Frontal cortex (tissue), 4 donors: ENCODE measurements around the gene OOSP1. TPM values are rescaled to one million over a fixed set of nuclear protein-coding genes. Genes with fewer than 3 reads are reported as not detected.
"Not testable (repeated sequence)": the region's sequence is repeated elsewhere in the genome, so short reads cannot be mapped to it uniquely, and the experiment has no call there.

Experiments
- DNase-seq, 2 donors: peaks; one replicate each; pipeline ENCODE4 v3.0.0; 2012; ENCODE audit warnings: low spot score in 2 of 2
- FAIRE-seq: peaks from 2 replicates; lab custom pipeline; 2012; peaks lifted over from hg19 to GRCh38; lab: Jason Lieb, UNC
- total RNA-seq: library from RNA; depleted of rRNA; stranded (reverse); fragments of >200 nt; gene quantifications from one replicate; pipeline ENCODE4 v1.2.3, GENCODE V29; 2014
- donor health status: control.
- donor health status: control.
- donor health status: control.

Gene OOSP1, protein sequence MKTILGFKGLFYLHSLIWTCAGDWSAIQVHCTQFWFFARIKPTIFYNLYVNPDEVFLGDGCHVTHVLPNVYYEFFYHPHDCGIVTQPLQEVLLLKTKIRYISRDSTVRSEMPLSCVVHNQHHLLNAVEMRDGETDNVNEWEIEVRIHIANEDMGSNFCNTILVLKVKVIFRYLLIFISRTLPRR
- total RNA-seq, result 0.41 TPM

DNA sequence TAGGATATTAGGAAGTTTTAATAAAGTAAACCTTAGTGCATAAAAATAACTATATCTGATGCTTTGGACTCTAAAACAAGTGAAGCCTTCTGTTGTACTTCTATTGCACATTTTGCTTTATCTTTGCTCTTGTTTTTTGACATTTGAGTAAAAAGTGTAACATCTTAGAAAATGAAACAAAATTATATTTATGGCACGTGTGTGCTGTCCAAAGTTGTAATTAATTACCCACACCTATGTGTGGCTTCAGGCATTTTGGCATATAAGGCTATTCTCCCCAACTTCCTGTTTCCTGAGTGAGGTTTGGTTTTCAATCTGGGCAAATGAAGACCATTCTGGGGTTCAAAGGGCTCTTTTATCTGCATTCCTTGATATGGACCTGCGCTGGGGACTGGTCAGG, at the start of gene OOSP1:
Gene OOSP1, plus strand, starts transcription at position 301 of the 400 bp plus-strand sequence. Its CDS starts 23 bp downstream, at position 324.
- no peak for DNase-seq
- FAIRE-seq, result no peak

DNA sequence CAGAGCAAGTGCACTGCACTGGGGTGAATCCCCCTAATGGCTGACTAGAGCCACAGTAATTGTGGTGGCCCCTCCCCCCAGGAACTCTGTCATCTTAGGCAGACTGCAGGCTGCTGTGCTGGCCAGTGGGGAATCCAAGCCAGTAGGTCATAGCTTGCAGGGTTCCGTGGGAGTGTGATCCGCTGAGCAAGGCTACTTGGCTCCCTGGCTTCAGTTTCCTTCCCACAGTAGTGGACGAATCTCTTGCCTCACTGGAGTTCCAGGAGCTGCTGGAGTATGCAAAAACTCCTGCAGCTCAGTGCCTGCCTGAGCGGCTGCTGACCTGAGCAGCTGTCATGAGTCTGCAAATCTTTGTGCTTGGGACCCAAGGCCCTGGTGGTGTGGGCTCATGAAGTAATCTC, 46.5 kb upstream of the OOSP1 start:
- FAIRE-seq, result no peak
- DNase-seq, result no peak

DNA sequence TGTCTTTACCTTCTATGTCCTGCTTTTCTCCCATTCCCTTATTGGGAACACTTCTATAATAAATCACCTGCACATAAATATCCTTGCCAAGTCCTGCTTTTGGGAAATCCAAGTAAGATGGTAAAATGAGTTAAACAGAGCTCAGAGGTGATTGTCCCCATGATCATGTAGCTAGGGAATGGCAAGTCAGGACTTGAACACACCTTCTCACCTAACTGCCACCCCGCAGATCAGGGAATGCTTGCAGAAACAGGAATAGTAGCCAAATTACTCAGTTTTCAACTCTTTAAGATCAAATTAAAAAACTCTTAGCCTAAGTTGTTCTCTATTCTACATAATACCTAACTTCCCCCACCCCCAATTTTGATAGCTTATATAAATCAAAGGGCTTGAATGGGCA, 43.6 kb upstream of the OOSP1 start:
- DNase-seq (no peak), FAIRE-seq (no peak)

DNA sequence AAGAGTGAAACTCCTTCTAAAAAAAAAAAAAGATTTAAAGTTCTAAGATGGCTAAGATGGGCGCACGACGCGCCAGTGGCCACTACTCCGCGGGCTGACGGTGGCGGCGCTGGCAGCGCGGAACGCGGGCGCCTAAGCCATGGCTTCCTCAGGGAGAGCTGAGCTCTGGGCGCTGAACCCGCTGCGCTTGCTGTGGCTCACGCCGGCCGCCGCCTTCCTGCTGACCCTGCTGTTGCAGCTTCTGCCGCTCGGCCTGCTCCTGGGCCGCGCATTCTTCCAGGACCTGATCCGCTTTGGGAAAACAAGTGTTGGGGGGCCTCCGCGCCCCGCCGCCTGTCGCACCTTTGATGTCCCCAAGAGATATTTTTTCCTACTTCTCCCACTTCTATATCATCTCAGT, 40.2 kb upstream of the OOSP1 start:
- no peak for DNase-seq
- FAIRE-seq, result no peak

DNA sequence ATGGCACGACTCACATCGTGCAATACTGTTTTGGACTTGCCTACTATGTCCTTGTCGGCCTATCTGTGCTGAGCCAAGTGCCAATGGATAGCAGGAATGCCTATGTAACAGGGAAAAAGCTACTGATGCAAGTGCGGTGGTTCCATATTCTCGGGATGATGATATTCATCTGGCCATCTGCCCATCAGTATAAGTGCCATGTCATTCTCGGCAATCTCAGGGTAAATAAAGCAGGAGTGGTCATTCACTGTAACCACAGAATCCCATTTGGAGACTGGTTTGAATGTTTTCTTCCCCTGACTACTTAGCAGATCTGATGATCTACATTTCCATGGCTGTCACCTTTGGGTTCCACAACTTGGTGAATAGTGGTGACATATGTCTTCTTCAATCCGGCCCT, 39.6 kb upstream of the OOSP1 start:
- FAIRE-seq, result no peak
- DNase-seq, result no peak

DNA sequence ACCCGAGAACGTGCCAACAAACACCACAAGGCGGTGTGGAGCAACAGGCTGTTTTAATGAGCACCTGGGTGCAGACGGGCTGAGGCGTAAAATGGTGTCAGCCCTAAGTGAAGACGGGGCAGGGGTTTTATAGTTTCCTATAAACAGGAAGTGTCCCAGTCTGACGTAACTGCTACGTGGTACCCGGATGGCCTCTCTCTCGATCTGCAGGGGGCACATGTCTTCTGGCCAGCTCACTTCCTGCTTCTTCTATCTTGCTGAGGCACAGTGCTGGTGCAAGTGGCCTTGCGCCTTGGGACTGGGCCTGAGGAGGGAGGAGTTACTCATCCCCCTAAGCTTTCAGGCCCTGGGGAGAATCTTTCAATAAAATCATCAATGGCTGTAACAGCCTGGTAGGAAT, 38.7 kb upstream of the OOSP1 start:
- FAIRE-seq (no peak), DNase-seq (no peak)

DNA sequence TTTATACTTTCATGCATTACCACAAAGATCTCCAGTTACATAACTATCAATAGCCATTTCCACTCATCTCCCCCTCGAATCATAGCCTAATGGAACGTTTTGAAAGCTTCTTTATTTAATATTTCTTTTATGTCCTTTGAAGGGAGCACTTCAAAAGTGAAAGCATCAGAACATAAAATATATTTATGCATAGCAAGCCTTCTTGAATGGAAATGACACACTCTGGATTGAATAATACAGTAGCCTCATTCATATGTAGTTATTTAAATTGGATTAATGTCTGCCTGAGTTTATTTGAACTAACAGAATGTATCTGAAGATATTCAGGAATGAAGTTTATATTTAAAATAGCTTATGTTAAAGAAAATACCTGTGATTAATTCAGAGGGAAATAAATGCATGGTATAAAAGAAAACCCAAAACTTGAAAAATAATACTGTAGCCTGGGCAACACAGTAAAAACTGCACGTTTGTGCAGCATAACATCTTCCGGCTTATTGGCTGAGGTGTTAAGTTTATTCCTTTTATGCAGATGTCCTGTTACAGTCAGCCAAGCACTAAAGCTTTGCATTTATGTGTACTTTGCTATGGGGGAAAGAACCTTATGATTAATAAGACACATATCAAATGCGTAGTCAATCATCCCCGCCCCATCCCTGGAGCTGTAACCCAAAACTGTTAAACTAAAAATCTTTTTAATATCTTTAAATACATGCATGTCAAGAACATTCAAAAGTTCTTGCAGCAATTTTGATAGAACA, 37.7 kb upstream of the OOSP1 start:
- DNase-seq, result no peak
- FAIRE-seq, result no peak

DNA sequence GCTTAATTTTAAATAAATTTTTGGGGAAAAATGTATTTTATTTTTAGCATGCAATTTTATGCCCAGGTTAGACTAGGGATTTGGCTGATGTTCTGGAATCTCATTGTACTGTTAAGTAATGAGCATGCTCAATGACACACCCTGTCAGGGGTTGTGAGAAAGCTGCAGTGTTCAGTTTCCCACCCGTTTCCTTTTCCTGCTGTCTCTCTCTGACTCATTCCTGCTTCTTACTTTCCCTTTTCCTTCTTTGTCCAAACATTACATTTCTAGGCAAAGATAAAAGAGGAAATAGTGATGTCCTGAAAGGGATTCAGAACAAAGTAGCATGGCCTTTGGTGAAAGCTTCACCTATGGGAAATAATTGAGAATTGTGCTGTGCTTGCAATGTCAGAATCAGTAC, 36.9 kb upstream of the OOSP1 start:
- no peak for DNase-seq
- no peak for FAIRE-seq

DNA sequence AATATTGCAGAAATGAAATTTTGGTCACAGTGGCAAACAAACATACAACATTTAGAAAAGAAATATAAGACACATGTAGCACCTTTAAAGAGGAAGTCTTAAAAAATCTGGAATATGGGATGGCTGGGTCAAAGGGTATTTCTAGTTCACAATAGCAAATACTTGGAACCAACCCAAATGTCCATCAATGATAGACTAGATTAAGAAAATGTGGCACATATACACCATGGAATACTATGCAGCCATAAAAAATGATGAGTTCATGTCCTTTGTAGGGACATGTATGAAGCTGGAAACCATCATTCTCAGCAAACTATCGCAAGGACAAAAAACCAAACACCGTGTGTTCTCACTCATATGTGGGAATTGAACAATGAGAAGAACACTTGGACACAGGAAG, 34.7 kb upstream of the OOSP1 start:
- DNase-seq, FAIRE-seq: not testable (repeated sequence)

DNA sequence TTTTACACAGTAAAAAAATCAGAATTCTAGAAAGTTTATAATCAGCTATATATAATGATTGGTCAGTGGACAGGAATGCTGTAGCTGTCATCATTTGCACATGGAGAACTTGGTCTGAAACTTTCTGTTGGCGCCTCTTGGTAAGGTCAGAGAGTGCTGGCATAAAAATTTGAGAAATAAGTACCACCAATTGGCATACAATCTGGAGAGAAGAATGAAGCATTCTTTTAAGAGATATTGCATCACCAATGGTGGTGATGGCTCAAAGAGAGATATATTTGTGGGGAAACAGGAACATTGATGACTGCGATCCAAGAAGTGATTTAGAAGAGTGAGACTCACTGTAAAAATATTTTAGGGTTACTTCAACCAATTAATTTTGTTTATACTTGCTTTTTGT, 19.8 kb upstream of the OOSP1 start:
- DNase-seq (no peak), FAIRE-seq (no peak)

DNA sequence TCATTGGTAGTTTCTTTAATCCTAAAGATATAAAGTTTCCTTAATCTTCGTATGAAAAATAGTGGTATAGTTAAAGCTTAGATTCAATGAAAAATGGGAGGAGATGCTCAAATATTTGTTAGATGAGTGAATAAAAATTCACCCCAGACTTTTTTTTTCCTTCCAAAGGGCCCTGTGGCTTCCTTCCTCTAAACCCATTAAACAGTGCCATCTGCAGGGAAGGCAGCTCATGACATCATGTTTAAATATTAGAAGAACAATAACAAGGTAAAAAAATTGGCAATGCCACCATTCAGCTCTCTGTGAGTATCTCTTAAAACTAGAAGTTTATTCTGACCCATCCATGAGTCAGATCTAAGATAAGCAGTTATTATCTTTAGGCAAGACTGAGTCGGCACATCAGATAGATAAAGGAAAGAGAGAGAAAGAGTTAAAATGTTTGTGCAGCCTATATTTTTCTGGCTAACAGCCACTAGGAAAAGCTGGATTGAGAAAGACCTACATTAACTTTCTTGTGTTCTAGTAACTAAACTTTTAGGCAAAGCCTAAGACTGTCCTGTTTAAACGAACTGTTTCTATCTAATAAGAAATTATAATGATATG, 19.1 kb upstream of the OOSP1 start:
- DNase-seq (no peak), FAIRE-seq (no peak)

DNA sequence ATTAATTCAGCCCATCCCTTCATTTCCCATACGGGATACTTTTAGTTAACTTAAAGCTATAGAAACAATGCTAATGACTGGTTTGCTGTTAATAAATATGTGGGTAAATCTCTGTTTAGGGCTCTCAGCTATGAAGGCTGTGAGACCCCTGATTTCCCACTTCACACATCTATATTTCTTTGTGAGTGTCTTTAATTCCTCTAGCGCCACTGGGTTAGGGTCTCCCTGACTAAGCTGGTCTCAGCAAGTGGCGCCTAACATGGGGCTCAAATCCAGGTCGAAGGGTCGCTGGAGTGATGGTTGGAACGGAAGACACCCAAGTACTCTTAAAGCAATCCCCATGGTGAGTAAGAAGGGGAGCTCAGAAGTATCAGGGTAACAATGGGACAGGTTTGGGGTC, 14.4 kb upstream of the OOSP1 start:
- no peak for DNase-seq
- no peak for FAIRE-seq

DNA sequence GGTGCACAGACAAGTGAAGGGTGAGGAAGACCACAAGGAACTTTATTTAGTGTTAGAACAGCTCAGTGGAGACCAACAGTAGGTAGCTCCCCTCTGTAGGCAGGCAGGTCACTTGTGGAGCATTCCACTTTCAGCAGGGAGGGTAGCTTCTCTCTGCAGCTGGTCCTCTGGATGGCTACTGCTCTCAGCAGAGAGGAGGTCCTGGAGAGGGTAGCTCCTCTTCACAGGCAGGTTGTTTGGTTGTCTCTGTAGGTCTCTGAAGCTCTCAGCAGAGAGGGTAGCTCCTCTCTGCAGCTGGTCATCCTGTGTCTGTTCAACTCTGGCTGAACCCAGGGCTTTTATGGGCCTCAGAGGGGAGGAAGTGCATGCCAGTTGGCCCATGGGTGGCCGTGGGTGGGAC, 6.5 kb upstream of the OOSP1 start:
- no peak for FAIRE-seq
- DNase-seq, result no peak

DNA sequence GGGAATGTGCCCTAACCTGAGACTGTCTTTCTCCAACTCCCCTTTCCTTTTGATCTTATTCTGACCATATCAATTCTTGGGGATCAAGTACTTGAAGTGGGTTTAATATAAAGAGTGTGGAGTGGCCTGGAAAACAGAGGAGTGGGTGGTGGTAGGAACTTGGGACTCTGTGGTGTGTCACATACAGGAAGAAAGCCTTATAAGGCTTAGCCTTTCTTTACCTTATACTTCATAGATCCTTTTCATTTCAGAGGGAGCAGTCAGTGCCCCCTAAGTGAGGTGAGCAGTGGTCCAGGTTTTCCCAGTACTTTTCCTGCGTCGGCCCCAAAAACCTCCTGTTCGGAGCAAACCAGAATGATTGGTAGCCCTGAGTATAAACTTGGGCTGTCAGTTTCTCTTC, 486 bp downstream of the OOSP1 start:
- no peak for FAIRE-seq

DNA sequence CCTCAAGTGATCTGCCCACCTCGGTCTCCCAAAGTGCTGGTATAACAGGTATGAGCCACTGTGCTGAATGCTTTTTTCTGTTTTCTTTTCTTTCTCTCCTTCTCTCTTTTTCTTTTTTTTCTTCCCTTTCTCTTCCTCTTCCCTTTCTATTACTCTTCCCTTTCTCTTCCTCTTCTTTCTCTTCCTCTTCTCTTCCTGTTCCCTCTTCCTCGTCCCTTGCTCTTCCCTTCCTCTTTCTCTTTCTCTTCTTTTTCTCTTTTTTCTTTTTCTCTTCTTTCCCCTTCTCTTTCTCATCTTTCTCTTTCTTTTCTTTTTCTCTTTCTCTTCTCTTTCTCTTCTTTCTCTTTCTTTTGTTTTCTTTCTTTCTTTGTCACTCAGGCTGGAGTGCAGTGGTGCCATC, 1.2 kb downstream of the OOSP1 start:
- no peak for FAIRE-seq

More for the DNA sequence above, 486 bp downstream of the OOSP1 start:
- no peak for DNase-seq

DNA sequence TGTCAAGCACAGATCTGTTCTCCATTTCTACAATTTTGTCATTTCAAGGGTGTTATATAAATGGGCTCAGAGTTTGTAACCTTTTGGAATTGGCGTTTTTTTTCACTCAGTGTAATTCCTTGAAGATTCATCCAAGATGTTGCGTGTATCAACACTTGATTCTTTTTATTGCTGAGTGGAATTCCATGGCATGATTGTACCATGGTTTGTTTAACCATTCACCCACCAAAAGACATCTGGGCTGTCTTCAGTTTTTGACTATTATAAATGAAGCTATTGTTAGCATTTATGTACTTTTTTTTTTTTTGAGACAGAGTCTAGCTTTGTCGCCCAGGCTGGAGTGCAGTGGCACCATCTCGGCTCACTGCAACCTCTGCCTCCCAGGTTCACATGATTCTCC, 2.9 kb downstream of the OOSP1 start:
- no peak for DNase-seq
- FAIRE-seq, result no peak

More for the DNA sequence above, 1.2 kb downstream of the OOSP1 start:
- DNase-seq, result no peak

DNA sequence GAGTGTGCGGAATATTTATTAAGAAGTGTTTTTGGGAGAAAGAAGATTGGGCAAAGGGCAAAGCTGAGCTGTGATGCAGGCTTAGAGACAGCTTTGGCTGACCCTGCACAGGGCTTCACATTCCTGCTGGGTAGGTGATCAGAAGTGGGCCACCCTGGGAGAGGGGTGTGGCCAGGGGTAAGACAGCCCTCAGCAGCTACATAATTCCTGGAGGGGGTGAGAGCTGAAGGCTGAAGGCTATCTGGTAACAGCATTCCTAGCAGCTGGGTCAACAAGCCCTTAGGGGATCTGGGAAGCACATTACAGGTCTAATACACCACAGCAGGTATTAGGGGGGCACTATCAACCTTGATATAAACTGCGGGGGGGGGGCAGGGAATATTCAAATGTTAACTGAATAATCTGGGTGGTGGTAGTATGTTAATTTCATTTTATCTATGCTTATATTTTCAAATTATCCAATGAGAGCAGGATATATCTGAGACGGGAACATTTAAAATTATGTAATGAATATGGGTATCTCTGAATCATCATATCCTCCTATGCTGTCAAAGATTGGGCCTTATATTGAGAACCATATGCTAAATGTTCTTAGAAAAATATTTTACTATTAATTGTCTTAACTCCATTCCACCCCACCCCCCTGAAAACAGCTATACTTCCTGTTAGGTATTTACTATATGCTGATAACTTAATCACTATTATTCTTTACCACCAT, 5.9 kb downstream of the OOSP1 start:
- no peak for DNase-seq
- no peak for FAIRE-seq

DNA sequence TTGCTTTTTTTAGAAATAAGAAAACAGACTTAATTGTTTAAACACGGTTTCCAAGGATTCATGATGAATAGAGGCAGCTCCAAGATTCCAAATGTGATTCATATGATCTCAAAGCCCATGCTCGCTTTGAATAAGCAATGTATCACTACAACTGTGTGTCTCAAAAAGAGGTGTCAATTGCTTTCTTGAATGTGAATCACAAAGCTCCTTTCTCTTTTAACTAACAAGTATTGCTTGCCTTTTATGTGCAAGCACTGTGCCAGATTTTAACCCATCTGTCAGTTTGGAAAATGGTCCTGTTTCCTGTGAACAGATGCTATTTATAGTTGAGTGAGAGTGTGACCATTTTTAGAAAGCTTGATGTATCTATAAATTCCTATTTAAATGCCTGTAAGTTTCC, 6.5 kb downstream of the OOSP1 start:
- FAIRE-seq, result no peak
- no peak for DNase-seq

DNA sequence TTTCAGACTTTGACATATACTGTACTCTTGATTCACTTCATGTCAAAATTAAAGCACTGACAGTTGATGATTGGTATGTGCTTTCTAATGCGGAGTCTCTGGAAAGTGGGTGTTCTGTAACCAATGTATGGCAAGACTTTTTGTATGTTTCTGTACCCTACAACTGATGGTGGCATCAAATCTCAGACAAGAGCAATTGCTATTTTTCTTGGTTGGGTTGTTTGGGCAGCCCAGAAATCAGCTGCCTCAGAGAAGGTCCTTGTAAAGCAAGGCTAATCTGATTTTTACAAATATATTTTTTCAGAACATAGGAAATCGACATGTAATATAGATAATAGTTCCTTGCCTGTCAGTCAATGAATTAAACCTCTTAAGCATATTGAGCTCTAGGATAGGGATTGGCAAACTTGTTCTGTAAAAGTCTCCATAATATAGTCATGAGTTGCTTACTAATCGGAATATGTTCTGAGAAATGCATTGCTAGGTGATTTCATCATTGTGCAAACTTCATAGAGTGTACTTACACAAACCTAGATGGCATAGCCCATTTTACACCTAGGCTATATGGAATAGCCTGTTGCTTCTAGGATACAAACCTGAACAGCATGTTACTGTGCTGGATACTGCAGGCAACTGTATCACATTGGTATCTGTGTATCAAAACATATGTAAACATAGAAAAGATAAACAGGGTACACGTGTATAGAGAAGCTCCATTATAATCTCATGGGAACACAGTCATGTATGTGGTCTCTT, 15.4 kb downstream of the OOSP1 start:
- FAIRE-seq (no peak), DNase-seq (no peak)

DNA sequence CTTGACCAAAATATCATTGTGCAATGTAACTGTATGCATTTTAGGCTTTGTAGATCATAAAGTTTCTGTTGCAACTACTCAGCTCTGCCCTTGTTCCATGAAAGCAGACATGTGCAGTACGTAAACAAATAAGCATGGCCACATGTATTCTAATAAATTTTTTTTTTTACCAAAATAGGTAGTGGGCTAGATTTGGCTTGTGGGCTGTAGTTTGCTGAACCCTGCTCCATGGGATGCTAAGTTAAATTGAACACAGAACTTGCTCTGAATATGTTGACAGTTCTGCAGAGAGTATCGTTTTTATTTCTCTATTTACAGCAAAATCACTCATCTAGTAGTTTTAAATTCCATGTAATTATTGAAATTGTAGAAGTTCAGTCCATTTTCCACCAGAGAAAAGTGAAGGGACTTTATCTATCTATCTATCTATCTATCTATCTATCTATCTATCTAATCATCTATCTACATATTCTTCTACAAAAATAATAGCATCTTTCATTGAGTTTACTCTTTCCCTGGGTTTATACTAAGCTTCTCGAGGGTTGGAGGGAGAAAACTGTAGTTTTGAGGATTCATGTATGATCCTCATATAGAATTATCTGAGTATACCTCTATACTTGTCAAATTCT, 16.1 kb downstream of the OOSP1 start:
- no peak for FAIRE-seq
- no peak for DNase-seq
